ENCODE measurements around the gene MRPL18.
"Not testable (repeated sequence)": the region's sequence is repeated elsewhere in the genome, so short reads cannot be mapped to it uniquely, and the experiment has no call there.

The MRPL18 gene

DNA sequence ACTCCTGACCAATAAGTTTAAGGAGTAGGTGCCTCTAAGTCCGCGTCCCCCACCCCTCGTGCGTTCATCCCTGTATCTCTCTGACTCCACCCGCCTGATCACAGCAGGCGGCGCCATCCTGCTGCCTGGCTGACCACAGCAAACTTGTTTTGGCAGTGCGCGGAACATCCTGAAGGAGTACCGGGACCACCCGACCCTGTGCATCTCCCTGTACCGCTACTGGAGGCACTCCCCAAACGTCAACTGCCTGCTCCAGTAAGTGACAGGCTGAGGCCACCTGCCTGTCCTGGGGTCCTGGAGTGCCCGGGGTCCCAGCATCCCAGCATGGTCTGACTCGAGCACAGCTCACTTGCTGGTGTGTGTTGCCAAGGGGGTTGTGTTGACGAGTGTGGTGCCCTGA, 28.8 kb downstream of the MRPL18 start:
- TF ChIP-seq, protein P1, sequence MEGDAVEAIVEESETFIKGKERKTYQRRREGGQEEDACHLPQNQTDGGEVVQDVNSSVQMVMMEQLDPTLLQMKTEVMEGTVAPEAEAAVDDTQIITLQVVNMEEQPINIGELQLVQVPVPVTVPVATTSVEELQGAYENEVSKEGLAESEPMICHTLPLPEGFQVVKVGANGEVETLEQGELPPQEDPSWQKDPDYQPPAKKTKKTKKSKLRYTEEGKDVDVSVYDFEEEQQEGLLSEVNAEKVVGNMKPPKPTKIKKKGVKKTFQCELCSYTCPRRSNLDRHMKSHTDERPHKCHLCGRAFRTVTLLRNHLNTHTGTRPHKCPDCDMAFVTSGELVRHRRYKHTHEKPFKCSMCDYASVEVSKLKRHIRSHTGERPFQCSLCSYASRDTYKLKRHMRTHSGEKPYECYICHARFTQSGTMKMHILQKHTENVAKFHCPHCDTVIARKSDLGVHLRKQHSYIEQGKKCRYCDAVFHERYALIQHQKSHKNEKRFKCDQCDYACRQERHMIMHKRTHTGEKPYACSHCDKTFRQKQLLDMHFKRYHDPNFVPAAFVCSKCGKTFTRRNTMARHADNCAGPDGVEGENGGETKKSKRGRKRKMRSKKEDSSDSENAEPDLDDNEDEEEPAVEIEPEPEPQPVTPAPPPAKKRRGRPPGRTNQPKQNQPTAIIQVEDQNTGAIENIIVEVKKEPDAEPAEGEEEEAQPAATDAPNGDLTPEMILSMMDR (conservative IDR thresholded peaks at IDR 0.05), result no peak
- H3K27ac ChIP-seq, result no peak overlapping the region

DNA sequence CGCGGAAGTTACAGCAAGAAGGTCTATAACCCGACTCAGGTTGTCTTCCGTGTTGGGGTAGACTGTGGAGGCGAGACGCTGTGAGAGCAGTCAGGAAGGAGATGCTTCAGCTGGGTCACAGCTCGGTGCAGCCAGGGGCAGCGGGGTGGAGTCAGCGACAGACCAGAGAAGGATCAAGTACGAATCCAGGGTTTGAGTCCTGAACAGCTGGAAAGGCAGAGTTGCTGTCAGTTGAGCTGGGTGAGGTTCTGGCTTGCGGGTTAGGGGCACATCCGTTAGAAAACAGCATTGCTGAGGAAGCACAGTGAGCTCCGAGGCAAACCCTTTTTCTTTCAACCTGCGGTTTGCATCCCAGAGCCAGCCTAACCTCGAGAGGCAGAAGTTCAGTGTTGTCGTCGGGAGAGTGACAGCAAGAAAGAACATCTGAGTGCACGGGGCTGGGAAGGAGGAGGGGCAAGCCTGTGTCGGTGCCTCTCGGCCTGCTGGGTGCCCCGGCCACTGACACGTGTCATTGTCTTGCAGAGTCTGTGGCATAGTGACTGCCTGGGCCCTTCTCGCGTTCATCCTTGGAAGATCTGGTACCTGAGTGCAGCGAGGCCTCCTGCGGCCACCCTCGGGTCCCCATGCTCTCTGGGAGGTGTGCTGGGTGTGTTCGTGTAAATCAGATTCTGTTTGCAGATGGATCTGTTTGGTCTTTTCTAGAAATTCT, 29.8 kb downstream of the MRPL18 start:
- H3K27ac ChIP-seq, result no peak overlapping the region
- TF ChIP-seq, protein P1 (conservative IDR thresholded peaks at IDR 0.05), result no peak

DNA sequence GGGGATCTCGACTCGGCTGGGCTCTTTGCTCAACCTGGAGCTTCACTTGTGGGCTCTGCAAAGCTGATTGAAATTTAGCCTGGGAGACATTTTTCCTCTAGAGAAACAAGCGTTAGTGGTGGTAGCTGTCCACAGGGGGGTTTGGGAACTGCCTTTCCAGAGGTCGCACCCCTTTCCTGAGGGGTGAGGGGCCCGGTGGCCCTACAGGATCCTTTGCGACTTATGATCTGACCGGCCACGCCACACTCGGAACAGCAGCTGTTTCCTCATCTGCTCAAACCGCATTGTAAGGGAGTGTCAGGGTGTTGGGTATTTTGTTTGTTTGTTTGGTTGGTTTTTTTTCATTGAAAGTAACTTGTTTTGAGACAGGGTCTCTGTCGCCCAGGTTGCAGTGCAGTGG, 30.9 kb downstream of the MRPL18 start:
- TF ChIP-seq, protein P1 (conservative IDR thresholded peaks at IDR 0.05), result no peak
- H3K27ac ChIP-seq, result no peak overlapping the region

DNA sequence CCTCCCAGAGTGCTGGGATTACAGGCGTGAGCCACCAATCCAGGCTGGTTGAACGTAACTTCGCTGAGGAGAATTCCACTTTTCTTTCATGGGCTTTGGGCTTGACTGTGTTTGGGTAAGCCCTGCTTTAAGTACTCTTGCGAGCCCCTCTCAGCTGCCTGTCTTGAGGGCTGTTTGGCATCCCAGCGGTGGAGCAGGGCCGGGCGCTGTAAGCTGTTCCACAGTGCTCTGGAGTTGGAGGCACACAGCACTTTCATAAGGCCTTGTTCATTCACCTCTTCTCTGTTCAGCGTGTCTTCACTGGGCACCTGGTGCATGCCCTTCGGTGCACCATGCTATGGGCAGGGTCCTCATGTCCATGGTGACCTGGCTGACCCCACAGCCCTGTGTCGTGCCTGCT, 31.5 kb downstream of the MRPL18 start:
- no peak overlapping the region for H3K27ac ChIP-seq
- TF ChIP-seq, protein P1 (conservative IDR thresholded peaks at IDR 0.05), result no peak

DNA sequence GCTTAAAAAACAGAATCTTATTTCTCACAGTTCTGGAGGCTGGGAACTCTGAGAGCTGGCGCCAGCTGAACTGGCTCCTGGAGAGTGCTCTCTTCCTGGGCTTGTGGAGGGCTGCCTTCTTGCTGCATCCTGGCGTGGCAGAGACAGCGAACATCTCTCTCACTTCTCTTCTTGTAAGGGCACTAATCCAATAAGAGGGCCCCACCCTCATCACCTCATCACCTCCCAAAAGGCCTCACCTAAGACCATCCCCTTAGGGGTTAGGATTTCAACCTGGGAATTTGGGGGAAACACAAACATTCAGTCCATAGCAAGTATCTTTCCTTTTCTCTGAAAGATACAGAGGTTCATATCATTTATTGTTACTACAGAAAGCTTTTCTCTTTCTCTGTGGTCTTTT, 33.7 kb downstream of the MRPL18 start:
- TF ChIP-seq, protein P1 (conservative IDR thresholded peaks at IDR 0.05), result no peak

DNA sequence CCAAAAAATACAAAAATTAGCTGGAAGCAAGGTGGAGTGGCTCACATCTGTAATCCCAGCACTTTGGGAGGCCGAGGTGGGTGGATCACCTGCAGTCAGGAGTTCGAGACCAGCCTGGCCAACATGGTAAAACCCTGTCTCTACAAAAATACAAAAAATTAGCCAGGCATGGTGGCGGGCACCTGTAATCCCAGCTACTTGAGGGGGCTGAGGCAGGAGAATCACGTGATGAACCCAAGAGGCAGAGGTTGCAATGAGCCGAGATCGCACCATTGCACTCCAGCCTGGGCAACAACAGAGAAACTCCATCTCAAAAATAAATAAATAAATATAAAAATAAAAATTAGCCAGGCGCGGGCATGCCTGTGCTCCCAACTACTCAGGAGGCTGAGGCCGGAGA, 34.4 kb downstream of the MRPL18 start:
- not testable (repeated sequence) for H3K27ac ChIP-seq

More for the DNA sequence above, 33.7 kb downstream of the MRPL18 start:
- H3K27ac ChIP-seq, result no peak overlapping the region

DNA sequence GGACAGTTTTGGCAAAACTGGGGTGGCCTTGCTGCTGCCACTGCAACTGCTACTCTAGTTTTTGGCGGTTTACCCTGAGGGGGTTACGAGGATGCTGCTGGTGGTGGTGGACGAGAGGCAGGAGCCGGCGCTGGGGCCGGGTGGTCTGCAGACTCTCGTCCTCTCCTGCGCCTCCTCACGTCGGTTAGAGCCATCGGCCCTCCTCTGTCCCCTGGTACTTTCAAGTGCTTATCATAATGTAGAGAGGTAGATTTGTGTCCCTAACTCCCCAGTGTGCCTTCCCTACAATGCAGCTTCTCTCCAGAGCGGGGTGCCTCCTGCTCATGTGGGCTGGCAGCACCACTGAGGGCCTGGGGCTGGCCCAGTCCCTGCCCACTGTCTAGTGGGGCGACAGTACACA, 35.7 kb downstream of the MRPL18 start:
- H3K27ac ChIP-seq, result no peak overlapping the region
- TF ChIP-seq, protein P1 (conservative IDR thresholded peaks at IDR 0.05), result no peak

DNA sequence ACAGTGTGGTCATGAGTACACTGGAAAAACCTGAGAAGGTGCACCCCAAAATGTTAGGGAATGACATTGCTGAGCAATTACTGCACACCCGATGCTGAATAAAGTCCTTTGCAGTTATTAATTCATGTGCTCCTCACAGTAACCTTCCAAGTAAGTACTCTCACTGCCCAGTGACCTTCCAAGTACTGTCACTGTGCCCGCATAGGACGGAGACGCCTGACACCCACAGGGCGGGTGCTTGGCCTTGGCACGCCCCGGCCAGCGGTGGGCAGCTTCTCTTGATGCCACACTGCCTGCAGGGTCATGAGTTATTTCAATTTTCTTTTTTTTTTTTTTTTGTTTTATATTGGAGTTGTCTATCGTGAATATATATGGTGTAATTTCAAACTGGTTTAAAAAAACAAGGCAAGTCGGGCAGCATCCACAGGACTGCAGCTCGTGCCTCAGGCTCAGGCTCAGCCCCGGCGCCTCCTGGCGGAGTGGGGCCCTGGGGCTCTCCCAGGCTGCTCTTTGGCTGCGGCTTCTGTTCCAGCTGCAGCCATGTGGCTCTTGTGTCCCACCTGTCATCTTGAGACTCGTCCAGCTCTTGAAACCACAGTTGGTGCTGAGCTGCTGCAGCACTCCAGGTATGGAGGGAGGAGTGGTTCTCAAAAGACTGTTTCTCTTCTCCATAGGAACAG, 36.8 kb downstream of the MRPL18 start:
- no peak overlapping the region for H3K27ac ChIP-seq
- TF ChIP-seq, protein P1 (conservative IDR thresholded peaks at IDR 0.05), result no peak
